Putamen (tissue), 1 donor: ENCODE data around the gene RPL39L.
"Not testable (repeated sequence)": the region's sequence is repeated elsewhere in the genome, so short reads cannot be mapped to it uniquely, and the experiment has no call there.

ENCODE experiments used
- DNase-seq: peaks from one replicate; pipeline ENCODE4 v3.0.0-alpha.2; 2016; ENCODE audit warnings: low spot score

RPL39L gene

DNA sequence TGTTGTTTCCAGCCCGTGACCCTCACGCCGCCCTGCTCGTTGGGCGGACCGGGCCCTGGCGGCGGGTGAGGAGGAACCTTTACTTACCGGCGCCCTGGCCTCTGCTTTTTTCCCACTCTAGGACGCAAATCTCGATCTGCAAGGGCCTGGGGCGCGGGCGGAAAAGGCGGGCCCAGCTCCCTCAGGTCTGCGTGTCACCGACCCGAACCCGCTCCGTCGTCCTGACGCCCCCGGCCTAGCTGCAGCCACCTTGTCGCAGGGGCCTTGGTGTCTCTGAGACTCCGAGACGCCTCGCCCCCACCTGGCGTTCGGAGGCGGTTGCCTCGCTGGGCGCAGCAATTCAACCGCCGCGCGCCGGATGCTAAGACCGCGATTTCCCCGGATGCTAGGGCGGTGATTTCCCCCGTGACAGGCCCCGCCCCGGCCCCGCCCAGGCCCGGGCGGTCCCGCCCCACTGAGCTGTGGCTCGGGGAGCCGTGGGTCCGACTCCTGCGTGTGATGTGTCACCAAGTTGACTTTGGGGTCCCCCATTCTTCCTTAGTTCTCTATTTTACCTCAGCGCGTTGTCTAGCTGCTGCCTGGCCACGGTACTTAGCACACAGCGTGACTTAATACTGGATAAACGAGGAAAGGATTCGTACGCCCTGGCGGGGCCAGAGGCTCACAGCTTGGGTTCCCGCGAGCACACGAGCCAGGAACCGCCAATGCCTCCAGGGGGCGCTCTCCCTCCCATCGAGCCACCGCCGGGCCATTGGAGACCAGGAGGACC lies at the start of gene RPL39L:
Gene RPL39L, minus strand, starts transcription at position 371 of the 769 bp plus-strand sequence. CDS start 18,196 bp downstream, outside the sequence.
- DNase-seq, result peak; percentile 68

DNA sequence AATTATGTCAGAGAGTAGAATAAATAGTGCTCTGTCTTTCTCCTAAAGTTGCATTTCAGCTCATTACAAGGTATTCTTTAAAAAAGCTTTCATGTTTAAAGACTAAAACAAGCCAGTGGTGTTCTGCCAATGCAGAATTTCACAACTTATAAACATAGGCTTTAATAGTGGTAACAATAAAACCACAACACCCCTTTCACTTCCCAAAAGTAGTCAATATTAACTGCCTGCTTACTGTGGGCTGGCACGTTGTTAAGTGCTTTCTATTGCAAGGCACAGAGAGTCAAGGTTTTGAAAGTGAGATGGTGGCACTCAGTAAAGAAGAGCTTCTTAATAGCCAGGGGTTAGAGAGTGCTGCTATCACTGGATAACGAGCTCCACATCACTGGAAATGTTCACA lies 49.6 kb upstream of the RPL39L start:
- no peak for DNase-seq

DNA sequence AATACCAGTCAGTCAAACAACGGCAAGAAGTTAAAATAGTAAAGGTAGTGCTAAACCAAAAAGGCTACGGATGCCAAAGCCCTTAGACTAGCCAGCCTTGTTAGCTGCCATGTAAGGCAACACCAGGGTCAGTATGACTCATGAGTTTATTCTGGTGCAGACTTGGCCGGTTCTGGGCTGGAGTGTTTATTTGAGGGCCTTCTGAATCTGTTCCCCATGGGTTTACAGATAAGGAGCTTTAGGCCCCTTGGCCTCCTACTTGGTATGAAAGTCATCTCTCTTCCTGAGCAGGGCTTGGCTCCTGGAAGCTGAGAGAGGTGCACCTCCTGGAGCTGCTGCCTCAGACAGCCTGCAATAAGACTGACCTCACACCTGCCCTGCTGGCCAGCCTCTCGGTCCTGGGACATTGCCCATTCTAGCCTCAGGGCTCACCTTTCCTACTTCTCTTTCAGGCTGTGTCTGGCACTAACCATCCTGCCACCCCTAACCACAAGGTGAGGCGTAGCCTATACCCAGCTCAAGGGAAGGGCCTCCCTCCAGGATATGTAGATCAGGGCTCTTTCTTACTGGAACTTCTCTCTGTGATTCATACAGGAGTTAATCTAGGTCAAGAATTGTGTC lies 47.6 kb upstream of the RPL39L start:
- DNase-seq, result no peak

DNA sequence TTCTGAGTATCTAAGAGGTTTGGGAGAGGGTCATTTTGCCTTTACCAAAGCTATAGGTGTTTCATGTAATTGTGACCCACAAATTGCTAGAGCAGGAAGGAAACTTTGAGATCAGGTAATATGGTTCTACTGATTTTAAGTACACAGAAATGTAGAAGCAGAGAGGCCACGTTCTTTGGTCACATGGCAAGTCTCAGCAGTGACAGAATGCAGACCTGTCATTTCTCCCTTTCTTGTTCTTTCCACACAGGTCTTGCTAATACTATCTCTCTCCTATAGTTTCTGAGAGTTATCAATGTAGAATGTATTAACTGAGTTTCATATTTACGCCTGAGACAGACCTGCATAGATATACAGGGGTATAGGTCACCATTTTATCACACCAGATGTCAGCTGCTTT lies 47.1 kb upstream of the RPL39L start:
- DNase-seq, result no peak

DNA sequence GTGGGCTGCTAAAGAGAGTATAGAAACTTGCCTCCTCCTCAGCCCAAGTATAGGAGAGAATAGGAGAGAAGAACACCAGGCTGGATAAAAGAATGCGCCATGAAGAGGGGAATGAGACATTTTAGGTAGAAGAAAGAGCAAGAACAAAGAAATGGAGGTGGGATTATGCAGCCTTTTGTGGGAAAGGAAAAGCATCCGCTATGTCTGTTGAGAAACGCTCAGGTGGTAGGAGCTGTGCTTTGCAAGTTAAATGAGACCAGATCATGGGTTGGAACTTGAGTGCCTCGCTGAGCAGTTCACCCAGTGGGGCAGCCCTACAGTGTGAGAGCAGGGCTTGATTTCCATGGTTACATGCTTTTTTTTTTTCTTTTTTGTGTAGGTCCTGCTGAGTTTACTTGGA lies 46.5 kb upstream of the RPL39L start:
- DNase-seq, result no peak

DNA sequence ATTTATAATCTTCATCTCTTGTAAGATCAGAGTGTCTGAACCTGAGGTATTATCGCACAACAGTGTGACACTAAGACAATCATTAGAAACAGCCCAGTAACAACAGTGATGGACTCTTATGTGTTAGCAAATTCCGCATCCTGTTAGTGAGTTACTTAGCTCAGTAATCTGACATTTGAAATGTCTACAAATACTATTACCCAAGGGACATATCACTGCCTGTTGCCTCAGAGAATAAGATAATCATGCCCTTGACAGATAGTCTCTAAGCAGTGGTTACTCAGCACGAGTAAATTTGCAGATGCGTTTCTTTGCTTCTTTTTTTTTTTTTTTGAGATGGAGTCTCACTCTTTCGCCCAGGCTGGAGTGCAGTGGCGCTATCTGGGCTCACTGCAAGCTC lies 44.6 kb upstream of the RPL39L start:
- DNase-seq, result no peak

DNA sequence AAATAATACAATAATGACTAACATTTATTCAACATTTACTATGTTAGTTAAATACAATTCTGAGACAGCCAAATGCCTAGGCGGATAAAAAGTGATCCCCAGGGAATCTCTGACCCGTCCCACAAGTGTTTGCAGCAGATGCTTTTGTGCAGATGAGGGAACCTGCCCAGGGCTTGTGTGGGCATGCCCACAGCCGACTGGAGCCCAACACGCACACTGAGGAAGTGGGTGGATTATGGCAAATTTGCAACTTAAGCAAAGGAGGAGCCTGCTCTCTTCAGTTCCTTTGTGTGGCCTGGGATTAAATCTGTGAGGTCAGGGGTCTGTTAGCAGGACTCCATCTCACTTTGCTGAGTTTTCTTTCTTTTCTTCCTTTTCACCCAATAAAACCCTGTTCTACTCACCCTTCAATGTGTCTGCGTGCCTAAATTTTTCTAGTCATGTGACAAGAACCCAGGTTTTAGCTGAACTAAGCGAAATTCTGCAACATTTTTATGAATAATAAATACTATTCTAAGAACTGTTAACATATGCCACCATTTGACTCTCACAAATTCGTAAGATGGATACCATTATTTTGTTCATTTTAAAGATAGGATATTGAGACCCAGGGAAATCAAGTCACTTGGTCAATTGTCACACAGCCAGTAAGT lies 44.0 kb upstream of the RPL39L start:
- DNase-seq, result no peak

DNA sequence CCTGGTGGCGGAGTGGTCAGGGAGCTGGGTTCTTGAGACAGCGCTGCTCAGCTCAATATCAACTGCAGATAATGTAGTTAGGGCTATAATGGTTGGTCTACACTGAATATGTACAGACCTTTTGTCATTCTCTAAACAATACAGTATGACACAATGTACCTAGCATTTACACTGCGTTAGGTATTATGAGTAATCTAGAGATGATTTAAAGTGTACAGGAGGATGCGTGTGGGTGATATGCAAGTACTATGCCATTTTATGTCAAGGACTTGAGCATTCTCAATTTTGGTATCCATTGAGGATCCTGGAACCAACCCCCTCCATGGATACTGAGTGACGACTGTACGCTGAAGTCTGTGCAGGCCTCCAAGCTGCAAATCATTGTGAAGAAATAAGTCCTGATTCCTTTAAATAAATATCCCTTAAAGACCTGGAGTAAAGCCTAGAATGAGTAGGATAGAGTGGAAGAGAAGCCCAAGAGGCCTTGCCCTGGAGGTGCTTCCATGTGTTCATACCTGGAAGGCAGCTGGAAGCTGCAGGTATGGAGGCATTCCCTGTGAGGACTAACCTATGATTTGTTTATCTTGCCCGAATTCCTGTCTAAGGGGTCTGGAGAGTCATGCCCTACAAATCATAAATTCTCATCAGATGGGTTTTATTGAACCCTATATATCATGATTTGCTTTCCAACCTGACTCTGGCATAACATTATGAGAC lies 42.3 kb upstream of the RPL39L start:
- DNase-seq, result no peak

DNA sequence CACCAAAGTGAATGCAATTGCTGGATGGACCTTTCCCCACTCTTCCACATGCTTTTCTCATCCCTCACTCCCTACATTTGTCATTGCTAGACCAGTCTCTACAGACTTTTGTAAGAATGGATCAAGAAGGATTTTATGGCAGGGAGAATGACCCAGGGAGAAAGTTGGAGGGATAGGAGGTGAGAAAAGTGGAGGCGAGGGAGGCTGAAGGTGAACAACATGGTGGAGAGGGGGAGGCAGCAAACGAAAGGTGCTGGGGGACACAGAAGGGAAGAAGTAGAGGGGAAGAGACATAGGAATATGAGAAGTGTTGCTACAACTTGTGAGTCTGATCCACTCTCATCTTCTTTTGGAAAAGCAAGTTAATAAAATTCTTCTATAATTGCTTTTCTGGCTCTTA lies 33.6 kb upstream of the RPL39L start:
- DNase-seq, result no peak

DNA sequence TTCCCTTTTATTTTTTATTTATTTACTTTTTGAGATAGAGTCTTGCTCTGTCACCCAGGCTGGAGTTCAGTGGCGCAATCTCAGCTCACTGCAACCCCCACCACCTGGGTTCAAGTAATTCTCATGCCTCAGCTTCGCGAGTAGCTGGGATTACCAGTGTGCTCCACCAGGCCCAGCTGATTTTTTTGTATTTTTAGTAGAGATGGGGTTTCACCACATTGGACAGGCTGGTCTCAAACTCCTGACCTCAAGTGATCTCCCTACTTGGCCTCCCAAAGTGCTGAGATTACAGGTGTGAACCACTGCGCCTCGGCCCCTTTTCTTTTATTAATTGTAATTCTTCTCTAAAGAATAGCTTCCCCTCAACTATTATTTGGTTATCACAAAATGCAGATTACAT lies 31.6 kb upstream of the RPL39L start:
- DNase-seq, result not testable (repeated sequence)

DNA sequence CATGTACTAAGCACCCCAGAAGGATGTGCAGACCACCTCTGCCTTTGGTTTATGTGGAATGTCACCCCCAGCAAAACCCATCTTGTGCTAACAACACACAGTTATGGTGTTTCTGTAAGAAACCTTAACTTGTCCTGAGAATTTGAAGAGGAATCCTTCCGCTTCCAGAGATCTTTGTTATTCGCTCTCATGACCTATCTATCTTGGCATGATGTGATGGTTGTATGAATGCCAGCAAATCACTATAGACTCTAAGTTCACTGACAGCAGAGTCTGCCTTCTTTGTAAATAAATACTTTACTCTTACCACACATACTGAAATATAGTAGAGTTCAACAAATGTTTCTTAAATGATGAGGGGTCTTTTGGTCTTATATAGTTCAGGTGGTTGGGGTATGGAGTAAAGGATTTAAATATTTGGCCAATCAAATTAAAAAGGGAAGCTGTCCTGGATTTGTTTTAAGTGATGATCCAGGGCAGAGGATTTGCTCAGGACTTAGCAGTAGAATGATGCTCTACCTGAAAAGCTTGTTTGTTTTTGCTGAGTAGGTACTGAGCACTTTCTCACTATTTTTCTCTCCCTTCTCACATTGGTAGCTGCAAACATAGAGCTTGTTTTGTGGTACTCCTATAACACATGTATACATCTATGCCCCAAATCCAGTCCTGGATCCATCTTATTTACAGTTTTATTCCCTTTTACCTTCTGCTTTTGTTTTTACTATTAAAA lies 30.1 kb upstream of the RPL39L start:
- DNase-seq, result no peak

DNA sequence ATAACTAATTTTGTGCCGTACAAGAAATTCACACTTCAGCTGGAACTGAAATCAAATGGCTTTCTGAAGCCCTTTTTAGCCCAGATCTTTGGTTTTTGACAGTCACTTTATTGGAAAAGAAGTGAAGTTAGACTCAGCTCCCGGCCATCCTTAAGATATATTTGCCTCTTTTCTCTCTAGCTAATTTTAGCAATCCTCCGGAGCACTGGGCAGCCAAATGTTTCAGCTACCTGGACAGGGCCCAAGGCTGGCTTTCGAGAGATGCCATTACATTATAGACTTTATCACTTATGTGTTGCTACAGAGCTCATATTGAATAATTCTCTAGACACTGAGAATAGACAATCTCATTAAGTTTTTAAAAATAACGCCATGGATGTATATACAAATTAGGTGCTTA lies 28.5 kb upstream of the RPL39L start:
- DNase-seq, result no peak

DNA sequence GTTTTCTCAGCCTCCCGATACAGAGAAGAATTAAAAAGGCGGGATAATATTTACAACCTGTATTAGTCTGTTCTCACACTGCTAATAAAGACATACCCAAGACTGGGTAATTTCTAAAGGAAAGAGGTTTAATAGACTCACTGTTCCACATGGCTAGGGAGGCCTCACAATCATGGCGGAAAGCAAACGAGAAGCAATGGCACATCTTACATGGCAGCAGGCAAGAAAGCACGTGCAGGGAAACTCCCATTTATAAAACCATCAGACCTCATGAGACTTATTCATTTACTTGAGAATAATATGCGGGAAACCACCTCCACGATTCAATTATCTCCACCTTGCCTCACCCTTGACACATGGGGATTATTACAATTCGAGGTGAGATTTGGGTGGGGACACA lies 27.5 kb upstream of the RPL39L start:
- no peak for DNase-seq

DNA sequence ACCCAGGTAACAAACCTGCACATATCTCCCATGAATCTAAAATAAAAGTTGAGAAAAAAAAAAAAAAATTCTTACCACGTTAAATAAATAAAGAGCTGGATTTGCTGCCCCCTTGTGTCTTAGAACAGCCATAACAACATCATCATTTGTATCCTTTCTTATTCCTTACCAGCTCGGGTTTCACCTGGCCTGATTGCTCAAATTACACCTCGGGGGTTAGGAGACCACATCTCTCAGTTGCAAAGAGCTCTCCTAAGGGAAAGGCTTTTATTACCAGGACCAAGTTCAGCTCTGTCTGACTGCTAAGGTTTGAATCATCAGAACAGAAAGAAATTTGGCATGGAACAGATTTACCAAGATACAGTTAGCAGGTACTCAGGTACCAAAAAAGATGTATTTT lies 25.8 kb upstream of the RPL39L start:
- DNase-seq, result peak; percentile 18

DNA sequence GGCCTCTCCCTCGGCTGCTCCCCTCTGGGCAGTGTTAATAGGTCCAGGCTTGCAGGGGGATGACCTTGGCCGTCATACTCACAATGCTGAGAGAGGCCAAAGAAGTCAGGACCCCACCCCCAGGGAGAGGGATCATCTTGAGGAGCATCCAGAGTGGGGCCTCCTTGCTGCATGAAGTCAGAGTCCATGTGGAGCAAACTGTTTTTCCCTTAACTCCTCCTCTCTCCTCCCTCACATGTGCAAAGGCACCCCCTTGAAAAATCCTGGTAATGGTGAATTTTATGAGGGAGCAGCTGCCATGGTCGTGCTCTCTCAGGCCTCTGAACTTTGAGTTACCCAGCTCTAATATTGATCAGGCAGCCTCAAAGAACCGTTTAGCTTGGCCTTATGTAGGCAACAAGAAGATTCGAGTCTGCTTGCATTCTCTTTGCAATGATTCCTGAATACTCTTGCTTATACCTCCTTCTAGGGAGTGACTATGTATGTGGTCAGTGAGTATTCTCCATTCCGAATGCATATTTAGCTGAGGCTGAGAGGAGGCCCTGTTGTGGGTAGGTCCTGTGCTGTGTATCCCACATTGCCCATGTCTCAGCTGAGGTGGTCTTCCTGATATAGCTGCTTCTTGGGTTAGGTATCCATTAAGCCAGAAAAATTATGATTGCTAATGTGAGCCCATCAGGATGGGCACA lies 23.1 kb upstream of the RPL39L start:
- no peak for DNase-seq

DNA sequence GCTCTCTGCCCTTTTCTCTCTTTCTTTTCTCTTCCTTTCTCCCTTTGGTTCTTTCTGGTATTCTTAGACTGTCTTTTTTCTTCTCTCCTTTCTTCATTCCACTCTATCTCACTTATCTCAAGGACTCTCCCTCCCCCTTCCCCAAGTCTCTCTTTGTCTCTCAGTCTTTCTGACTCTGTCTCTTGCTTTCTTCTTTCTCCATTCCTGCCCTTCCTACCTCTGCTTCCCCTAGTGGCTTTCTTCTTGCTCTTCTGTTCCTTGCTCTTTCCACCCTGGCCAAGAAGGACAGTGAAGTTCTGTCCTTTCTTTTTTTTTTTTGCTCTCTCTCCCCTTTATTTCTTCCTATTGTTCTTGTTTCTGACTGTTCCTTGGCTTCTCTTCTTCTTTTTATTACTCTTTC lies 22.3 kb upstream of the RPL39L start:
- no peak for DNase-seq

DNA sequence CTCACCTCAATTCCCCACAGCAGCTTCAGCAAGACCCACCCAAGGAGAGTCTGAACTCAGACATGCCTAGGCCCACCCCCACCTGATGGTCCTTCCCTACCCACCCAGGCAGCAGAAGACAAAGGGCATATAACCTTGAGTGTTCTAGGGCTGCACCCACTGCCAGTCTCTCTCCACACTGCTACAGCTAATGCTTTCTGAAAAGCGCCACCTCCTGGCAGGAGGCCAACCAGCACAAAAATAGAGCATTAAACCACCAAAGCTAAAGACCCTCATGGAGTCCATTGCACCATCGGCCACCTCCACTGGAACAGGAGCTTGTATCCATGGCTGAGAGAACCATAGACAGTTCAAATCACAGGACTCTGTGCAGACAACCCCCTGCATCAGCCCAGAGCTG lies 11.3 kb upstream of the RPL39L start:
- no peak for DNase-seq

DNA sequence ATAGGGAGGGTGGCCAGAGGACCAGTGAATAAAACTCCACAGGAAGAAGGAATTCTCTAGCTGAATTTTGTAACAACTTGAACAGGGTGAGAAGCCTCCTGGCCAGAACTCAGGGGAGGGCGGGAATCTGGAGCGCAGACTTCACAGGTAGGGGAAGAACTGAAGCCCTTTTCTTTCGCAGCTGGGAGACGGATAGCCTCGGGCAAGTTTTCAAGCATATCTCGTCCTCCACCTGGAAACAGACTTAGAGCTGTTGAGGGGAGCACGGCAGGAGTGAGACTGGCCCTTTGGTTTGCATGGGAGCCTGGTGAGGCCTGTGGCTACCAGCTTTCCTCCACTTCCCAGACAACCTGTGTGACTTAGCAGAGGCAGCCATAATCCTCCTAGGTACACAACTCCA lies 10.9 kb upstream of the RPL39L start:
- DNase-seq, result no peak

DNA sequence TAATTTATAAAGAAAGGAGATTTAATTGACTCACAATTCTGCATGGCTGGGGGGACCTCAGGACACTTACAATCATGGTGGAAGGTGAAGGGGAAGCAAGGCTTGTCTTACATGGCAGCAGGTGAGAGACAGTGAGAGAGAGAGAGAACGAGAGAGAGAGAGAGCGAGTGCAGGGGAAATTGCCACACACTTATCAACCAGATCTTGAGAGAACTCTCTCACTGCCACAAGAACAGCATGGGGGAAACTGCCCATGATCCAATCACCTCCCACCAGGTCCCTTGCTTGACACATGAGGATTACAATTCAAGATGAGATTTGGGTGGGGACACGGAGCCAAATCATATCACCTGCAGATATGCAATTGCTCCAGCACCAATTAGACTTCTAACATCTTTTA lies 7.1 kb upstream of the RPL39L start:
- DNase-seq, result no peak

DNA sequence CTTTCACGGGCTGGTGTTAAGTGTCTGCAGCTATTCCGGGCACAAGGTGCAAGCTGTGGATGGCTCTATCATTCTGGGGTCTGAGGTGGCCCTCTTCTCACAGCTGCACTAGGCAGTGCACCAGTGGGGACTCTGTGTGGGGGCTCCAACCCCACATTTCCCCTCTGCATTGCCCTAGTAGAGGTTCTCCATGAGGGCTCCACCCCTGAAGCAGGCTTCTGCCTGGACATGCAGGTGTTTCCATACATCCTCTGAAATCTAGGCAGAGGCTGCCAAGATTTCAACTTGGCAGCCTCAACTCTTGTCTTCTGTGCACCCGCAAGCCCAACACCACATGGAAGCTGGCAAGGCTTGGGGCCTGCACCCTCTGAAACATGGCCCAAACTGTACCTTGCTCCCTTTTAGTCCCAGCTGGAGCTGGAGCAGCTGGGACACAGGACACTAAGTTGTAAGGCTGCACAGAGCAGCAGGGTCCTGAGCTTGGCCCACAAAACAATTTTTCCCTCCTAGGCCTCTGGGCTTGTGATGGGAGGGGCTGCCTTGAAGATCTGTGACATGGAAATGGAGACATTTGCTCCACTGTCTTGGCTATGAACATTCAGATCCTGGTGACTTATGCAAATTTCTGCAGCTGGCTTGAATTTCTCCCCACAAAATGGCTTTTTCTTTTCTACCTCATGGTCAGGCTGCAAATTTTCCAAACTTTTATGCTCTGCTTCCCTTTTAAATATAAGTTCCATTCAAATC lies 6.0 kb upstream of the RPL39L start:
- DNase-seq, result no peak

DNA sequence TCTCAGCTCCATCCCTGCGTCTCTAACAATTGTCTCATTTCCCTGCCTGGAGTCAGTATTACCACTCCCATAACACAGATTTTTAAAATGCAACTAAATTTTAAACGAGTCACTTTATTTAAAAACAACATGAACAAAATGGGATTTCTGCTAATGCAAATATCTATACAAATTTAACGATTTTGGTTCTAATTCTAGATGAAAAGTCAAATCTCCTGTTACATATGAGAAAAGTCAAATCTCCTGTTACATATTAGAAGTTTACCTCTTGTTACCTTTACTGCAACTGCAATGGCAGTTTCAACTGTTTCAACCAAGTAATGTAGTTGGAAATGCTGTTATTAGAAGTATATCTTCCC lies 578 bp upstream of the RPL39L start:
- DNase-seq, result no peak
